Spleen (tissue), 7 donors: ENCODE measurements around the gene LOXL1.

Experiments used
- CTCF ChIP-seq, 11 experiments: fragments of 200-600 bp in 7 of 11; fragments of 450-650 bp in 4 of 11; sonication (generic) in 4 of 11; IDR thresholded peaks in 8 of 11; conservative IDR thresholded peaks in 3 of 11; 1 replicate in 7 of 11; 2 replicates in 4 of 11; pipeline versions ENCODE4 v1.4.0 to v1.8.0; 2016 to 2021; ENCODE audit warnings: antibody characterized with exemption in 11 of 11, inconsistent platforms in 4 of 11, mild to moderate bottlenecking in 1 of 11
- POLR2A ChIP-seq, 3 donors: fragments of 450-650 bp; IDR thresholded peaks; one replicate each; pipeline ENCODE4 v1.5.1; 2017; ENCODE audit warnings: antibody characterized with exemption in 3 of 3, mild to moderate bottlenecking in 1 of 3
- donor health status: DM: no; HTN: no; CAD: no; lungs with moderate emphysema.
- donor health status: DM: no; HTN: no; CAD: no.
- donor health status: DM: no; HTN: no; CAD: no.

DNA sequence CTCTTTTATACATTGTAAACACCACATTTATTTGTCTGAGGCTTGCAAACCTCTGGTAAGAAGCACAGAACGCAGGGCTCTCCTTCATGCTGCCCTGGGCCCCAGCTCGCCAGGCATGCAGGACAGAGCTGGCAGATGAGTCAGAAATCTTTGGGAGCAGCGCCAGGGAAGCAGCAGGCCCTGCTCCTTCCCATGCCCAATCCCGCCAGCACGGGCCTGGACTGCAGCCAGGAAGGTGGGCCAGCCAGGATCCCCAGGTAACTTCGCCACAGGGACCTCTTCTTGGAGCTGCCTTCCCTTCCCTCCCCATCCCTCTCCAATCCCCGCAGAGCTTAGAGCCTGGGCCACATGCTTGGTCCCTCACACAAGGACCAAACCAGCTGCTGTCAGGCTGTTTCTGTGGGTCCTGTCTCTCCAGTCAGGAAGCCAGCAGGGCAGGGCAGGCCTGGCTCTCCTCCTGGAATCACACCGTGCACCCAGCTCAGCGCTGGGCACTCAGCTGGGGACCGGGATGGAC, 57.0 kb downstream of the LOXL1 start:
- TF ChIP-seq CTCF (IDR thresholded peaks at IDR 0.05 in 8 of 11, conservative IDR thresholded peaks at IDR 0.05 in 3 of 11) (no peak), POLR2A (IDR thresholded peaks at IDR 0.05) (no peak)
